HG03135 (cell line): ENCODE measurements around the gene PANX1.
A peak's percentile ranks its signal among the peaks of the same experiment; 100 is the strongest.
"Not testable (repeated sequence)": the region's sequence is repeated elsewhere in the genome, so short reads cannot be mapped to it uniquely, and the experiment has no call there.

Source experiments
- ATAC-seq: cut with Tn5 transposase; IDR thresholded peaks from one replicate; pipeline ENCODE4 v1.9.1; 2021; ENCODE audit warnings: mild to moderate bottlenecking, moderate library complexity; ENCODE audit not compliant: unreplicated experiment

The PANX1 gene

GRCh38 chr11:94148189-94148588, 19.5 kb downstream of the PANX1 start:
- ATAC-seq: no peak

DNA sequence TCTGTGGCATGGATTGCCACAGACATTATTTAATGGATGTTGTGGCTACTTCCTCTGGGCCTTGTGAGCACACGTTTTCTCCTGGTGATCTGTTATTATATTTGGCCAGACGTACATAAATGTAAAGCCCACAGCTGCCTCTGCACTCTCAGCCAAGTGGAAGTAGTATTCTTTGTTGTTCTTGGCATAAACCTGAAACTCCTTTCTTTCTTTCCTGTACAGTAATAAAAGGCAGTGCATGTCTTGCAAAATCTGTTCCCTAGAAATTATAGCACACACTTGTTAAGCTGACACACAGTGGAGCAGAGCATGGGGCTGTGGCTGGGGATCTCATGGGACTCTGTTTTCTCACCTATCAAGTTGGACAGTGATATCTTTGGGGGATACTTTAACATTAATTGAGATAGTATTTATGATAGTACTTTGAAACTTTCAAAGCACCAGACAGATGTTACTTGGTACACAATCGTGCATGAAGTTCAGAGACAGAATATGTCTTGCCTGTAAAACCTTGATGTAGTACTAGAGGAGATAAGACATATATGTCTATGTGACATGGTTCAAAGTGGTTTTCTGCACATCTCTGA, 20.9 kb downstream of the PANX1 start:
- ATAC-seq: no peak

DNA sequence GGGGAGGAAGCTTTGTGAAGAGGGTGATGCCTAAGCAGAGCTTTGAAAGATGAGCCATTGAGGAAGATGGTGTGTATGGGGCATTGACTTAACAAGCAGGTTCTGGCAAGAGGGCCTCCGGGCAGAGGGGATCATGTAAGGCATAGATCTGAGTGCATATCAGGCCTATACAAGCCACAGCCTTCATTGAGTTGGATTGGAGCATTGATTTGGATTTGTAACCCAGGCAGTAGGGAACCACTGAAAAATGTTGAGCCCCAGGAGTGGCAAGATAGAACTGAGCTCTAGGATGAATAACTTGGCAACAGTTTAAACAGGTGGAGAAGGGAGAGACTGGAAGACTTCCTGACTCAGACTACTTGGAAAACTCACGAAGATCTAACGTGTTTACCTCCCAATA, 21.4 kb downstream of the PANX1 start:
- ATAC-seq: no peak

DNA sequence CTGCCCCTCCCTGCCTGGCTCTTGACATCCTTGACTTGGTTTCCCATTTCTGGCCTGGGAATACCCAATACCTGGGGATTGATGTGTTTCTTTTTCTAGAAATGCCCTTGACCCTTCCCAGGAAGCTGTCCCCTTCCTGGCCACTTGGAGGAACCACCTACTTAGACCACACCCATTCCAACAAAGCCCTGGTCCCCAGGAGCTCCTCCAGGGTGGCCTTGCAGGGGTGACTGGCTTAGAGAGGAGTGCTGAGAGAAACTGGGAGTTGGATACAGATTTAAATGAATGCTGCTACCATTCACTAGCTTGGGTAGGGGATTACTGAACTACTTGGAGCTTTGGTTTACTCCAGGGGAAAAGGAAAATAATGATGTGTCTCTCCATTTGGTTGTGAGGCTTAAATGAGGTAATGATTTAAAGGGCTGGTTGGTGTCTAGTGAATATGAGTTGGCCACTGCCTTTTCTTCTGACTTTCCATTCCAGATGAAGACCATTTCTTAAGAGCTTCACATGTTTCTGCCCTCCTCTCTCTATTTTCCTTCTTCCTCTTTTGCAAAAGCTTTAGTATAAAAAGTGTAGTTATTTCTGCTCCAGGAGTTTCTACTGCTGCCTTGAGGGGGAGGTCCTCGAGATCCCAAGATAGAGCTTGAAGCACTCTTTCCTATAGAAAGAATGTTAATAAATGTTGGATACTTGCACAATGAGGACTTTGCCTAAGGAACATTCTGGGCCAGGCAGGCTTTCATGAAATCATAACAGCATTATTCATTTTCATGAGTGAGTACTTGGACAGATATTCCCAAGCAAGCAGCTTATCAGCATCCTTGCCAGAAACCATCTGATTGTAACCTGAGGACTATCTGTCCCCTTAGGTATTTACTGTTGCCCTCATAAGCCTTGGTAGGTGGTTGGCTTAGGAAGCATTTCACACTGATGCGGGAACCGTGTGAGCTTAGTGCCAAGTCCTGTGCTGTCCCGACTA, 22.4 kb downstream of the PANX1 start:
- ATAC-seq: no peak

DNA sequence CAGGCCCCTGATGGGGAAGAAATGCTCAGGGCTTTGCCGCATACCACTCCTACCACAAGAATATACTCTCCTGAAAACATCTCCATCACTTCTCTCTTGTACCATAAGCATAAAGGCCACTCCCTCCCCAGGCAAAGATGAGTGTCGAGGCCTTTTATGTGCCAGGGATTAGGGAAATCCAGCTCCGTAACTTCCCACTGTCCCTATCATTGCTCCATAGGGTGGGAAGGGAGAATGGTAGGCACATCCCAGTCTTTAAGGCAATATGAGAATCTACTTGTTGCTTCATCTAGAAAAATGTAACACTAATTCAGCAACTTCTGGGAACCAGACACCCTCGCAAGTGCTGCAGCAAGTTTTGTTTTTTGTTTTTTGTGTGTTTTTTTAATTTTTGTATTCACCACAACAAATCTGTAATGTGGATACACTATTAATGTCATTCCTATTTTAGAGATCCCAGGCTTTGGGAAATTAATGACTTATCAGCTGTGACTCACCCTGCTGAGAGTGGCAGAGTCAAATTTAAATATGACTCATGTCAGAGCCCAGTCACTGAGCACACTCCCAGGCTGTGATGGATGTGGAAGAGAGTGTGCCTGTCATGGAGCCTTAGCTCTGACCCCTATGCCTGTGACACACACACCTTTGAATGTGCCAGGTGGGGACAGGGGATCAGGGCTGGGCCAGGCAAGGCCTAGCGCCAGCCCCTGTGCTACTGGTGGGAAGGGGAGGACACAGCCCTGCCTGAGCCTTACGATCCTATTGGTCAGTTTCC, 23.4 kb downstream of the PANX1 start:
- ATAC-seq: peak; percentile 52

- ATAC-seq: no peak
Measured at GRCh38 chr11:94152678-94153065, 24.0 kb downstream of the PANX1 start.

DNA sequence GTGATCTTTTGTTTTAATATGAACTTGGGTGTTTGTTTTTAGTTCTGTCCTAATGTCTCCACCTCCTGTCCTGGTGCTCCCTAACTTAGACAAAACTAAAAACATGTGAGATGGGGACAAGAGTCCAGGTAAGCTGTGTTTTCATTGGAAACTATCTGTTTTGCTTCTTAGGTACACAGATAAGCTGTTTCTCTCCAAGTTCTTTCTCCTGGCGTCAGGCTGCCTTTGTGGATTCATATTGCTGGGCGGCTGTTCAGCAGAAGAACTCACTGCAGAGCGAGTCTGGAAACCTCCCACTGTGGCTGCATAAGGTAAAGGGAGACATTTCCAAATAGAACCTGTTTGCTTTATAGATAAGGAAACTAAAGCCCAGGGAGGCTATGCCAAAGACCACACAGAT, 24.7 kb downstream of the PANX1 start:
- ATAC-seq: no peak

DNA sequence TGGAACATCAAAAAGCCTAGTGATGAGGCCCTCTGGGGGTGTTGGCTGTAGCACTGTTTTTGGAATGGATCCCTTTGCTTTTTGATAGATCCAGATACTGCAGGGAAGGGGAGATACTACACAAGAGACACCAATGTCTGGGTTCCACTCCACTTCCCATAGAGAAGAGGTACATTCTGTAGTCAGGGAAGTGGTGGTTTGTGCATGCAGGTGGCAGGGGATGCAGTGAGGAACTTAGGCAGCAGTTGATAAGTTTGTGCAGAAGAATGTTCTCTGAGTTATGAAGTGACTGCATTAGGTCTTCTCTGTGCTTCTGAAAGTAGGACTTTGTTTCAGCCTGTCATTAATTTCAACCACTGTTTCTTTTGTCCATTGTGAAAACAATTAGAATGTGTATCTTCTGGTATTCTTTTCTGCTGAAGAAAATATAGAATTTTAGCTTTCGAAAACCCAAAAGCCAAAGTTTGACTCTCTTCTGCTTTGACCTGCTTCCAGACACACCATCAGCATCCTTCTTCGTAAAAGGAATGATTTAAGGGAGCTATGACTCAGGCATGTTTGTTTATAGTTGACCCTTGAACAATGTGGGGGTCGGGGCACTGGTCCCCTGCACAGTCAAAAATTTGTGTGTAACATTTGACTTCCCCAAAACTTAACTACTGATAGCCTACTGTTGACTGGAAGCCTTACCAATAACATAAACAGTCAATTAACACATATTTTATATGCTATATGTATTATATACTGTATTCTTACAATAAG, 25.6 kb downstream of the PANX1 start:
- ATAC-seq: no peak

- not testable (repeated sequence) for ATAC-seq
Measured at GRCh38 chr11:94157339-94157738, 28.7 kb downstream of the PANX1 start.

DNA sequence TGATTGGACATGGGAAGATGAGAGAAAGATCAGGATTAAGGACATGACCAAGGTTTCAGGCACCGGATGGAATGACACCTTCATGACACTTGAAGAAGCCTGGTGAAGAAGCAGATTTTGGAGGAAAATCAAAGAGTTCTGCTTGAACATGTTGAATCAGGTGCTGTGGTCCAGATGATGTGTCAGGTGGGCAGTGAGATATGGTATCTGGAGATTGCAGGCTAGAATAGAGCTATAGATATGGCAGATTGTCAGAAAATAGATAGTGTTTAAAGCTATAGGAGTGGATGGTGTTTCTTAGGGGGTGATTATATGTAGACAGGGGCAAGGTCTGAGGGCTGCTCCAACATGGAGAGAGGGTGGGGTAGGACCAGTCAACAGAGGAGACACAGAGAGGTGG, 40.2 kb downstream of the PANX1 start:
- no peak for ATAC-seq

GRCh38 chr11:94169516-94169915, 40.9 kb downstream of the PANX1 start:
- ATAC-seq: no peak

GRCh38 chr11:94169930-94170545, 41.4 kb downstream of the PANX1 start:
- no peak for ATAC-seq

- no peak for ATAC-seq
Measured at GRCh38 chr11:94170953-94171352, 42.3 kb downstream of the PANX1 start.

GRCh38 chr11:94171693-94172440, 43.2 kb downstream of the PANX1 start:
- no peak for ATAC-seq

GRCh38 chr11:94175535-94175934, 46.9 kb downstream of the PANX1 start:
- ATAC-seq: no peak

DNA sequence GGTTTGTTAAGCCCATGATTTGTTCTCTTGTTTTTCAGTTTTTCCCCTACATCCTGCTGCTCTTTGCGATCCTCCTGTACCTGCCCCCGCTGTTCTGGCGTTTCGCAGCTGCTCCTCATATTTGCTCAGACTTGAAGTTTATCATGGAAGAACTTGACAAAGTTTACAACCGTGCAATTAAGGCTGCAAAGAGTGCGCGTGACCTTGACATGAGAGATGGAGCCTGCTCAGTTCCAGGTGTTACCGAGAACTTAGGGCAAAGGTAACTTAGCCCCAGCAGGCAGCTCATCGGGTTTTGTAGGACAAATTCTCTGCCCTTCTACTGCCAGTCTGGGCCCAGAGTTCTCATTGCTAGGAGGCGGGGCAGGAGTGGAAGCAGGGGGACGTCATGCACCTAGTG, 49.7 kb downstream of the PANX1 start:
- ATAC-seq: no peak

DNA sequence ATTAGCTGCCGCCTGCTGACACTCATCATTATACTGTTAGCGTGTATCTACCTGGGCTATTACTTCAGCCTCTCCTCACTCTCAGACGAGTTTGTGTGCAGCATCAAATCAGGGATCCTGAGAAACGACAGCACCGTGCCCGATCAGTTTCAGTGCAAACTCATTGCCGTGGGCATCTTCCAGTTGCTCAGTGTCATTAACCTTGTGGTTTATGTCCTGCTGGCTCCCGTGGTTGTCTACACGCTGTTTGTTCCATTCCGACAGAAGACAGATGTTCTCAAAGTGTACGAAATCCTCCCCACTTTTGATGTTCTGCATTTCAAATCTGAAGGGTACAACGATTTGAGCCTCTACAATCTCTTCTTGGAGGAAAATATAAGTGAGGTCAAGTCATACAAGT, 51.1 kb downstream of the PANX1 start:
- ATAC-seq: no peak

- ATAC-seq: no peak
Measured at GRCh38 chr11:94181526-94181925, 52.9 kb downstream of the PANX1 start.

DNA sequence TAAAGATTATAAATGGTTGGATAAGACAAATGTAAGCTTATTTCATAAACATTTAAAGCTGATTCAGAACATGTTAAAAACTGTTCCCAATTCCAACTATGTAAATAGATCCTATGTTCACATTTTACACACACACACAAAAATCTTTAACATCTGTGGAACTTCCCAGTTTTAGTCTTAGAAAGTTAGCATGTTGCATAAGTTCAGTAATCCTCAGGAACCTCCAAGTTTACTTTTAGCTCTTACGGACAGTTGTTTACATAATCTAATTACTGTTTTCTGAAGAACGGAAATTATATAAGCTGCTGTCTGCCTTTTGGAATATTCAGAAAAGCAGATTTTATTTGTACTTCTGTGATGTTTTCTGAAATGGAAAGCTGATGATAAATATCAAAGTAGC, 53.3 kb downstream of the PANX1 start:
- ATAC-seq: no peak
